Activated T-cell treated with anti-CD3 and anti-CD28 coated beads for 24 hours (primary cell): ENCODE results near the gene SYK.

ENCODE experiments used
- DNase-seq: peaks from one replicate; pipeline ENCODE4 v3.0.0-alpha.2; 2020; ENCODE audit warnings: low read depth

SYK gene

GRCh38 chr9:90946982-90947381 lies 145.4 kb downstream of the SYK start:
- DNase-seq, result no peak
